ENCODE results near the gene ITGB2.

GRCh38 chr21:44845418-44846223, 75.1 kb downstream of the ITGB2 start:
- TF ChIP-seq REST (IDR thresholded peaks at IDR 0.05; ENCODE audit: insufficient read depth in 1 of 2, low read depth in 2 of 2, low read length in 2 of 2) (no peak), SIN3A (IDR thresholded peaks at IDR 0.05; ENCODE audit: borderline replicate concordance, insufficient read depth, low read length) (no peak), POLR2AphosphoS5 (IDR thresholded peaks at IDR 0.05; ENCODE audit: low read depth, low read length) (no peak)

Data from PFSK-1 (cell line).